MM.1S (cell line): ENCODE measurements around the gene ATP5ME.

Source experiments
- EZH2 ChIP-seq: fragments of 300-600 bp; sonication (generic); optimal IDR thresholded peaks from 2 replicates; pipeline ENCODE3; 2017; ENCODE audit warnings: low read depth, mild to moderate bottlenecking, antibody characterized with exemption, low read length, mixed read lengths
- EZH2phosphoT487 ChIP-seq: fragments of 300-600 bp; sonication (generic); IDR thresholded peaks from 2 replicates; pipeline ENCODE4 v1.6.1; 2018; ENCODE audit warnings: antibody characterized with exemption, low read length
- TF ChIP-seq, protein P1 (sequence below): fragments of 300-600 bp; sonication (generic); IDR thresholded peaks from 2 replicates; pipeline ENCODE4 v1.5.1; 2016; ENCODE audit warnings: antibody characterized with exemption, low read length, mixed read lengths

DNA sequence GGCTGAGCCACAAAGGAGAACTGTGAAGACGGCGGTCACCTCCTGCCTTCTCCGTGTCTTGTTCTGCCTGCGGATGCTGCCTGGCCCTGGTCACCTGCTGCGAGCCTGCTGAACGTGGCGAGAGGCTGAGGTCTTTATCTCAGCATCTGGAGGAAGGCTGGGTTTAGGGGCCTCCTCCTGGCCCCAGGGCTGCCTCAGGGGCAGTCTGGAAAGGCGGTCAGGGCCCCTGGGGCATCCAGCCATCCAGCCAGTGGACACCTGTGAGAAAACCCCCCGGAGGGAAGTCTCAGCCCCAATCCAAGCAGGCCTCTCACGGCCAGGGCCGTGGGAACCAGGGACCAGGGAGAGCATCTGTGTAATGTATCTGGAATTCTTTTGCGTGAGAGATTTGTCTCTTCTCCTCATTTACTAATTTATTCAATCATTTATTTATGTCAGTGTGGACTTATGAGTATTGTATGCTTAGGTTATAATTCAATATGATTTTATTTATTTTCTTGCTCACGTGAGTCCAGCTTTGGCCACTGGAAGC, 37.4 kb downstream of the ATP5ME start:
- TF ChIP-seq EZH2 = no peak
- TF ChIP-seq EZH2phosphoT487 = no peak
- TF ChIP-seq, protein P1, sequence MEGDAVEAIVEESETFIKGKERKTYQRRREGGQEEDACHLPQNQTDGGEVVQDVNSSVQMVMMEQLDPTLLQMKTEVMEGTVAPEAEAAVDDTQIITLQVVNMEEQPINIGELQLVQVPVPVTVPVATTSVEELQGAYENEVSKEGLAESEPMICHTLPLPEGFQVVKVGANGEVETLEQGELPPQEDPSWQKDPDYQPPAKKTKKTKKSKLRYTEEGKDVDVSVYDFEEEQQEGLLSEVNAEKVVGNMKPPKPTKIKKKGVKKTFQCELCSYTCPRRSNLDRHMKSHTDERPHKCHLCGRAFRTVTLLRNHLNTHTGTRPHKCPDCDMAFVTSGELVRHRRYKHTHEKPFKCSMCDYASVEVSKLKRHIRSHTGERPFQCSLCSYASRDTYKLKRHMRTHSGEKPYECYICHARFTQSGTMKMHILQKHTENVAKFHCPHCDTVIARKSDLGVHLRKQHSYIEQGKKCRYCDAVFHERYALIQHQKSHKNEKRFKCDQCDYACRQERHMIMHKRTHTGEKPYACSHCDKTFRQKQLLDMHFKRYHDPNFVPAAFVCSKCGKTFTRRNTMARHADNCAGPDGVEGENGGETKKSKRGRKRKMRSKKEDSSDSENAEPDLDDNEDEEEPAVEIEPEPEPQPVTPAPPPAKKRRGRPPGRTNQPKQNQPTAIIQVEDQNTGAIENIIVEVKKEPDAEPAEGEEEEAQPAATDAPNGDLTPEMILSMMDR = no peak
